GM10847 (cell line): ENCODE data around the gene CST6.

Experiments
- POLR2A ChIP-seq: IDR thresholded peaks from 2 replicates; pipeline ENCODE4 v1.6.1; 2011; ENCODE audit not compliant: insufficient read length; ENCODE audit errors: extremely low read depth

CST6 gene

GRCh38 chr11:65979261-65979759, 32.5 kb upstream of the CST6 start:
- no peak for TF ChIP-seq POLR2A

- TF ChIP-seq POLR2A: no peak
Observed at GRCh38 chr11:65981101-65981740, 30.6 kb upstream of the CST6 start.

- no peak for TF ChIP-seq POLR2A
Observed at GRCh38 chr11:65981972-65982823, 29.6 kb upstream of the CST6 start.

GRCh38 chr11:65982824-65983588, 28.8 kb upstream of the CST6 start:
- no peak for TF ChIP-seq POLR2A

- no peak for TF ChIP-seq POLR2A
Observed at GRCh38 chr11:65983589-65983987, 28.2 kb upstream of the CST6 start.

GRCh38 chr11:65987336-65987735, 24.5 kb upstream of the CST6 start:
- TF ChIP-seq POLR2A: no peak

GRCh38 chr11:65988791-65989592, 22.8 kb upstream of the CST6 start:
- no peak for TF ChIP-seq POLR2A

- TF ChIP-seq POLR2A: no peak
Observed at GRCh38 chr11:65992056-65992455, 19.8 kb upstream of the CST6 start.

- TF ChIP-seq POLR2A: no peak
Observed at GRCh38 chr11:65997286-65997685, 14.5 kb upstream of the CST6 start.

- peak; percentile 75 for TF ChIP-seq POLR2A
Observed at GRCh38 chr11:66001942-66002647, 9.7 kb upstream of the CST6 start, which contains the start of the genes BANF1 and EIF1AD. Gene BANF1 (plus strand): TSS chr11:66002503. CDS start chr11:66003251, 748 bp downstream. Gene EIF1AD (minus strand): TSS chr11:66002157. CDS start chr11:66000389, 1,768 bp downstream.

- no peak for TF ChIP-seq POLR2A
Observed at GRCh38 chr11:66002648-66003225, 9.1 kb upstream of the CST6 start.

GRCh38 chr11:66003291-66003690, 8.5 kb upstream of the CST6 start:
- no peak for TF ChIP-seq POLR2A

- no peak for TF ChIP-seq POLR2A
Observed at GRCh38 chr11:66004186-66004585, 7.6 kb upstream of the CST6 start.
